Spleen (tissue), 7 donors: ENCODE measurements around the gene XYLT1.

Experiments used
- CTCF ChIP-seq, 11 experiments: fragments of 200-600 bp in 7 of 11; fragments of 450-650 bp in 4 of 11; sonication (generic) in 4 of 11; IDR thresholded peaks in 8 of 11; conservative IDR thresholded peaks in 3 of 11; 1 replicate in 7 of 11; 2 replicates in 4 of 11; pipeline versions ENCODE4 v1.4.0 to v1.8.0; 2016 to 2021; ENCODE audit warnings: antibody characterized with exemption in 11 of 11, inconsistent platforms in 4 of 11, mild to moderate bottlenecking in 1 of 11
- POLR2A ChIP-seq, 3 donors: fragments of 450-650 bp; IDR thresholded peaks; one replicate each; pipeline ENCODE4 v1.5.1; 2017; ENCODE audit warnings: antibody characterized with exemption in 3 of 3, mild to moderate bottlenecking in 1 of 3
- donor health status: DM: no; HTN: no; CAD: no; lungs with moderate emphysema.
- donor health status: DM: no; HTN: no; CAD: no.
- donor health status: DM: no; HTN: no; CAD: no.

DNA sequence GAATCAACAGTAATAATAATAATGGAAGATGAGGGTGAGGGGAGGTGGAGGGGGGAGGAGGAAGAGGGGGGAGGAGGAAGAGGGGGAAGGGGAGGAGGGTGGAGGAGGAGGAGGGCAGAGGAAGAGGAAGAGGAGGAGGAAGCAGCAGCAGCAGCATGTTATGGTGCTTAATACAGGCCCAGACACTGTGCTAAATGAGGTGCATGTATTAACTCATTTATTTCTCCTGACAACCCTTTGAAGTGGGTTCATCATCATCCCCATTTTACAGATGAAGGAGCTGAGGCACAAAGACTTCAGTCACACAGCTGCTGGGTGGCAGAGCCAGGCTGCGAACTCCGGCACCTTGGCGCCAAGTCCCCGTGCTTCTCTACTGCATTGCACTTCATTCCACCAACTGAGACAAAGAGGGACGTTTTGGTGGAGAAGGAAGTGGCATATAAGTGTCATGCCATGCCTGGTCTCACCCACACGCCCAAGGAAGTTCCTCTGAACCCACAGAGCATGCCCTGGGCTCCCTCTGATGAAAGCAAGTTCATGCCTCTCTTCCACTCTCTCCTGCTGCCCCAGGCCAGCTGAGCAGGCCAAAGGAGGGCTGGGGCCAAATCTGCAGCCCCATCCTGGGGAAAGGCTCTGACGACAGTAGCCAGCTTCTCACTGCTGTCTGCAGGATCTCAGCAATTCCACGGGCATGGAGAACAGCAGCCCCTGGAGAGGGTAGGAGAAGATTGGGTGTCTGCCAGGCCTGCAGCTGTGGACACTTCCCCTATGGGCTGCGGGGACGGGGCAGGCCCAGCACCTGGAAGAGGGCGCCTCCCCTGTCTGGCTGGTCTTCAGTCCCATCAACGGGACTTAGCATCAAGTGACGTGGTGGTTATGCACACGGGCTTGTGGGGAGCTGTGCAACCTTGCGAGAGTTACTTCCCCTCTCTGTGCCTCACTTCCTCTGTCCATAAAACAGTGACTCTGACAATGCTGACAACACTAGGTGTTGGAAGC is 21.8 kb downstream of the XYLT1 start:
- TF ChIP-seq CTCF (IDR thresholded peaks at IDR 0.05 in 8 of 11, conservative IDR thresholded peaks at IDR 0.05 in 3 of 11): no peak
- no peak for TF ChIP-seq POLR2A (IDR thresholded peaks at IDR 0.05)
